Stimulated activated CD4-positive, alpha-beta T cell treated with anti-CD3 and anti-CD28 coated beads, TNF-alpha, amount 100 ng/mL, for 1 hour (primary cell): ENCODE results near the gene ALDH4A1.
A peak's percentile ranks its signal among the peaks of the same experiment; 100 is the strongest.
"Not testable (repeated sequence)": the region's sequence is repeated elsewhere in the genome, so short reads cannot be mapped to it uniquely, and the experiment has no call there.

Experiments used
- DNase-seq, 3 donors: peaks; one replicate each; pipeline ENCODE4 v3.0.0-alpha.2; 2020; ENCODE audit warnings: low read depth in 3 of 3, low spot score in 1 of 3

ALDH4A1 gene

DNA sequence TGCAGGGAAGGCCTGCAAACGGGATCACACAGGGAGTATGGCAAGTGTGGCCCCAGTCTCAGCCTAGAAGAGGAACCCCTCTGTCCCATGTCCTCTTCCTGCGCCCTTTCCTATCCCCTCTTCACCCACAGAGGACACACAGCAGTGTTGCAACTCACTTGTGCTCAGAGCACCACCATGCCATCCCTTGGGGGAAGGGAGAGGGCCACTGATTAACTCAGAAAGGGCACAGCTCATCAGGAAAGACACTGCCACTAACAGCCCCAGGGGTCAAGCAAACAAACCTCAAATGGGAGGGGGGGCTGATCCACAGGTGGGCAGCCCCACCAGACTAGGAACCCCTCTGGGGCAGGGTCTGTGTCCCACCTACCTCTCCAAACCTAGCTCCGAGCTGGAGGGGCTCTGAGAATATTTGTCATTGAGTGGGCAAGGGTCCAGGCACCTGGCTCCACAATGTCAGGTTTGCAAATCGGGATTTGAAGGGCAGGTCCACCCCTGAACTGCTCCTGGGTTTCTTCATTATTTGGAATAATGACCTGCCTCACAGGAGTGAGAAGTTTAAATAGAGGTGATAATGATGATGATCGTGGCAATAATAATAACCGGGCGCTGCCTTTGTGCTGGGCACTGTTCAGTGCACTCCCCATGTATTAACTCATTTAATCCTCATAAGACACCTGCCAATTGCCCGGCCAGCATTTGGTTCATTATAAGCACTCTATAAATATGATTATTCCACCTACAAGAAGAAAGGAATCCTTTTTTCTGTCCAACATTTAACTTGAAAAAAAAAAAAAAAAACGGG lies 1.0 kb downstream of the ALDH4A1 start:
- no peak for DNase-seq

GRCh38 chr1:18900303-18900841 lies 2.0 kb downstream of the ALDH4A1 start:
- DNase-seq = no peak

- DNase-seq = no peak
These were observed 2.8 kb downstream of the ALDH4A1 start for GRCh38 chr1:18899363-18900049.

DNA sequence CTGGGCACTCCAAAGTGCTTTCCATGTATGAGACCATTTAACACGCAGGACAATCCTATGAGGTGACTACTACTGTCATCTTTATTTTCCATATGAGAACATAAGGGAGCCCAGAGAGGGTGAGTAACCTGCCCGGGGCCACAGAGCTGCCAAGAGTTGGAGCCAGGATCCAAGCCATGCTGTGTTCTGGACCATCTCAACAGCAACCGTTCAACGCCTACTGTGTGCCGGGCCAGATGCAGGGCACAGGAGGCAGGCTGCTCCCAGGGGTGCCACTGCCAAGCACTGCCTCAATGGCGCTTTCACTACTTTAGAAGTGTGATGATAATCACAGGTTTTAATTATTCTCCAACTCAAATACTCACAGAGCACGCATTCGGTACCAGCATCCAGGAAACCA lies 3.8 kb downstream of the ALDH4A1 start:
- DNase-seq = no peak

DNA sequence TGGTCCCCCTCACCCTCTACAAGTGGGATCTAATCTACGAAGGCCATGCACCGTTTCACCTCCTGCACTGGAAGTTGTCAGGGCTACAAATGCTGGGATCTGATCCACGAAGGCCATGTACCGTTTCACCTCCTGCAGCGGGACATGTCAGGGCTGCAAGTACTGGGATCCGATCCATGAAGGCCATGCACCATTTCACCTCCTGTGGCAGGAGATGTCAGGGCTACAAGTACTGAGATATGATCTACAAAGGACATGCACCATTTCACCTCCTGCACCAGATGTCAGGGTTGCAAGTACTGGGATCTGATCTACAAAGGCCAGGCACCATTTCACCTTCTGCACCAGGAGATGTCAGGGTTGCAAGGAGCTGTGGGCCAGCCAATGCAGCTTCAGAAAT lies 7.0 kb downstream of the ALDH4A1 start:
- DNase-seq = no peak

DNA sequence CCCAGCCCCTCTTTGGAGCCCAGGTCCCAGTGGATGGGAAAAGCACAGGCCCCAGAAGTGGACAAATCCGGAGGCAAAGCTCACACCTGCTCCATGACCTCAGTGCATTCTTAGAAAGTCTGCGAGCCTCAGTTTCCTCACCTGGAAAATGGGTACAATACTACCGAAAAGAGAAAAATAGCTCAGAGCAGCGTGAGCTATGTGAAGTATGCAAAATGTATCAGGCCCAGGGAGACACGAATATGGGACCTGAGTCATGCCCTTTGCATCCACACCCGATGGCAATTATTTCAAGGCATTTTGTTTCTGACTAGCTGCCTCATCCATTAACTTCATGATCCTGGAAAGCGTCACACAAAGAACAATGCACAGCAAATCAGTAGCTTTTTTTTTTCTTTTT lies 9.2 kb downstream of the ALDH4A1 start:
- no peak for DNase-seq

- not testable (repeated sequence) for DNase-seq
These were observed 10.5 kb downstream of the ALDH4A1 start for GRCh38 chr1:18891858-18892257.

DNA sequence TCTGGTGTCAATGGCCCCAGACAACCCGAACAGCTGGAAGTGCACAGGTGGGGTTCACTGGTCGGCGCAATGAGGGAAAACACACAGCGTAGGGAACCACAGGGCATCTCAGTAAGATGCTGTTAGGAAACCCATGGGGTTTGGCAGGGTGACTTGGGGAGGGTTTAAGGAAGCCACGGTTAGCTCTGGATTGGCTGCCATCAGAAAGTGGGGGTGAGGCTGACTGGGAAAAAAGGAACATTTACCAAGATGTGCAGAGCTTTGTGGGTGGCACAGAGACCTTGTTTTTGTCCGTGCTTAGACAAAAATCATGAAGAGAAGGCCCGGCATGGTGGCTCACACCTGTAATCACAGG lies 11.0 kb downstream of the ALDH4A1 start:
- DNase-seq = no peak

DNA sequence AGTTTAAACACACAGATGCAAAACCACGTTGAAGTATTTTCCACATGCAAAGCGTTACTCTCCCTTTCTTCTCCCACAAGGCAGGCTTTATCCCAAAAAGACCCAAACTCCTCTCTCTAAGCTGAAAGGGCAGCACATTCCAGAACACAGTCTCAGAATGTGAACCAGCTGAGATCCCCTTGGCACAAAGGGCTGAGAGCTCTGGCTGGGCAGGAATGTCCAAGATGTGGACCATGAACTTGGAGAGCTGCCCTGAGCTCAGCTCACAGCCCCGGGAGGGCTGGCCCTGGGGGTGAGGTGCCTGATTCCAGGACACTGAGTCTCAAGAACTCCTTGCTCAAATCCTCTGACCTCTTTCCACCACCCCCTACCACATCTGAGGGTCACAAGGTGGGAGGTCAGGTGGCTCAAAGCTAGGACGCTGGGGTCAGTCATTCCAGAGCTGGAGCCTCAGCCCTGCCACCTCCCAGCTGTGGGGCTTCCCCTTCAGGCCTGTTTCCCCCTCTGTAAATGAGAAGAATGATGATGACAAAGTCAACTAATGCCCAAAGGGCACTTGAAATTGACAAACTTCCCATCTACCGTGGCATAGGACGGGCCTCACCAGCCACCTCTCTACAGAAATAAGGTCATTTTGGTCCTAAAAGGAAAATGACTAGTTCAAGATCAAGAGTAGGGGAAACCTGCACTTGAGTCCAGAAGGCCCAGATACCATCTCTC lies 11.5 kb downstream of the ALDH4A1 start:
- no peak for DNase-seq

DNA sequence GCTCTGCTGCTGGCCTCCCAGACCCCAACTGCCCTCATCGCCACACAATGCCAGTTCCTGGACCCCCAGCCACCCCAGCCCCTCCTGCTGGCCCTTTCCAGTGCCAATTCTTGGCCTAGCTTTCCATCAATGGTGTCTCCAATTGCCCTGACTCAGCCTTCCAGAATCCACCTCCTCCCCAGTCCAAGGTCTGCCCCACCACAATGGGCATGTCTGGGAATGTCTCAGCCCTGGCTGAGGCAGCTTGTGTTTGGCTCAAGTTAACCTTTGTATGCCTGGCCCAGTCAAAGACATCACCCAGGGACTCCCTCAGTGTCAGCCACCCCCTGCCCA lies 16.4 kb downstream of the ALDH4A1 start:
- DNase-seq = no peak

GRCh38 chr1:18885311-18886002 lies 16.9 kb downstream of the ALDH4A1 start:
- DNase-seq = no peak

GRCh38 chr1:18884727-18885126 lies 17.6 kb downstream of the ALDH4A1 start:
- DNase-seq = no peak

DNA sequence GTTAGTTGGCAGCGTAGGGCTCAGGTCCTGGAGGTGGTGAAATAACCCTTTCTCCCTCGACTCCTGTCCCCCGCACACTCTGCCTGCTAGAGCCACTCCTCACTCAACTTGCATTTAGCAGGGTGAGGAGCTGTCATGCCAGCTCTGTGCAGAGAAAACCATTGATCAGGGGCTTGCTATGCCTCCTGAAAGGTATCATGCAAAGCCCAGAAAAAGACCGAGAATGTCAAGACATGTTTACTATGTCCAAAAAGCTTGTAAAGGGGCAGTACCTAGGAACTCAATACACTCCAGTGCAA lies 18.0 kb downstream of the ALDH4A1 start:
- no peak for DNase-seq

DNA sequence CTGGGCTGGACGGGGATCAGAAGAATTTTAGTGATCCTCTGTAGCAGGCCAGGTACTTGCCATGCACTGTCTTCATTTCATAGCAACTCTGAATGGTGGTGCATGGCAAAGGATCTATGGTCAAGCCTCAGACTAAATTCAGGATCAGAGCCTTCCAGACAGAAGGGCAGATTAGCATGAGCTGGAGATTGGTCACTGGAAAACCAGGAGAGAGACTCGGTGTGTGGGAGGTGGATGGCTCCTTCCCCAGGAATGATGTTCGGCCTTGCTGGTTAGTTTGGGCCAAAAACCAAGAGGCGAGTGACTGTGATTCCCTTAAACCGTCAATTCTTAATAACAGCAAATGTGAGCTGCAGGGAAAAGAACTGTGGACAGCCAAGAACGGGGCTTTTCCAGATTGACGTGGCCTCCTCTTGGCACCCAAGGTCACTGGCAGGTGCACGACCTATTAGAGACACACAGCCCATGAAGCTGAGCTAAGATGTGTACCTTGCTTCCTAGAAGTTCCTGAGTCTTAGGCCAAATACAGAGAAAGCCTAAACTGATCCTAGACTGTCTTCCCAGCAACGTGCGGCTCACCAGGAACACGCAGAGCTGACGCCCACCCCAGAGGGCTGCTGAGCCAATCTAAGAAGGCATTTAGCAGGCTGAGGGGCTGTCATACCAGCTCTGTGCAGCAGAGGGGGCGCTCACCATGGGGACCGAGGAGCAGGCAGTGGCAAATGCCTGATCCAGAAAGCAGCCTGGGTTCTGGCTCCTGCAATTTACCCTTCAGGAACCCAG lies 18.5 kb downstream of the ALDH4A1 start:
- DNase-seq = peak; percentile 22 to 73 (median 53)

DNA sequence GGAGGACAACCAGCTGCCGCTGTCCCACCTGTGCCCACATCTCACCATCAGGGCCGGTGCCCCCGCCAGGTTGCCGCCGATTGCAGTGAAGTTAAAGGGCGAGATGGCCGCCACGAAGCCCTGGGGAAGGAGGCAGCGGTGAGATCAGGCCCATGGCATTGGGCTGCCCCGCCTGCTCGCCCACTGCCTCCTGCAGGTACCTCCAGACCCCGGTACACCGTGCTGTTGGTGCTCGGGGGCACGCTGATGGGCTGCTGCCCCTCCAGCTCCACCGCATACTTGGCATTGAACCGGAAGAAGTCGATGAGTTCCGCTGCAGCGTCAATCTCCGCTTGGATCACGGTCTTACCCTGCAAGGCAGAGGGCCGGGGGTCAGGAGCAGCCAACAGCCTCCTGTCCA lies 19.3 kb downstream of the ALDH4A1 start:
- DNase-seq = no peak

GRCh38 chr1:18882486-18882885 lies 19.9 kb downstream of the ALDH4A1 start:
- DNase-seq = no peak

DNA sequence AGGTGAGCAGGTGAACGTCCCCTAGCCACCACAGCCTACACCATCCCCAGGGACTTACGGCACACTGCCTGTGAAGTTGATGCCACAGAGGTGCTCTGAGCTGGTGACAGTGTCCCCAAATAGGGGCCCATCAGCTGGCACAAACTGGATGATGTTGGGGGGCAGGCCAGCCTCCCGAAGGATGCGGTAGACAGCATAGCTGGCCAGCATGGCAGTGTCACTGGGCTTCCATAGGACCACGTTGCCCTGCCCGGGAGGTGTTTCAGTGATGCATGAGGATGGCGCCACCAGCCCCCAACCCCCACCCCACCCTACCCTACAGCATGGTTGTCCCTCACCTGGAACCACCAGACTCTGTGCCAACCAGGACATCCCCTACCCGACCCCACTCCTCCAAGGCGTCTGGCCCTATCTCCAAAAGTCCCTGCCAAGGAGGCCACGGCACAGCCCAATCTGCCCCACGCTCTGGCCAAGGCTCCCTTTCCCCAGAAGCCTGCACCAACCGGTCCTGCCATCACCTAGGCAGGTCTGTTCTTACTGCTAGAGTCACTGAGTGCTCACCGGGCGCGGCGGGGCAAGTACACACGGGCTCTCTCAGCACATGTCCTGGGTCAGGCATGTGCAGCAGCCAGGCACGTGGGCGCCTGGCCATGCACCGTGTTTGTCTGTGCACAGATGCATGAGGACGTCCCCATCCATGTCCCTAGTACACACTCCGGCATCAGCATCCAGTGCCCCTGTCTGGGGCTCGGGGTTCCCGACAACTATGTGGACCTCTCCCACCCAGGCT lies 20.5 kb downstream of the ALDH4A1 start:
- DNase-seq = no peak

GRCh38 chr1:18881164-18881563 lies 21.2 kb downstream of the ALDH4A1 start:
- DNase-seq = no peak

GRCh38 chr1:18880585-18880984 lies 21.8 kb downstream of the ALDH4A1 start:
- DNase-seq = no peak

DNA sequence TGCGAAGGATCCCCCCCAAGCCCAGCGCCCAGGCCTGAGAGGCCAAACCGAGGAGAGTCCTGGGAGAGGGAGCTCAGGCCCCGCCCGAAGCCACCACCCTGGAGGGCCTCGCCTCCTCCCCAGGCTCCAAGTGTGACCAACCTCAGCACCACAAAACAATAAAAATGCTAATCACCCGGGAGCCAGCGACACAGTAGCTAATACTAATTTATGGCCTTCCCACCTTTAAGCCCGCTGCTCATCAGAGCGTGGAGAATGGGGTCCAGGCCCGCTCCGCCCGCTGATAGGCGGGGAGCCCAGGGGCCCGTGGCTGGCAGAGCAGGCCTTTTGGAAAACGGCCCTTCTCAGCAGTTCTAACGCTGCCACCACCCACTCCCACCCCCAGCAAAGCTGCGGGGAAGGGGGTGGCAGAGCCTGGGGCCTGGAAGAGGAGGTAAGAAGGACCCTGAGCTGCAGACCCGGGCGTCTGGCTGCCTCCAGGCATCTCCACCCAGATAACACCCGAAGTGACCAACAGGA lies 22.5 kb downstream of the ALDH4A1 start:
- no peak for DNase-seq
